HEK293 (cell line): Measurements from ENCODE around the gene ZNF726.
A peak's percentile ranks its signal among the peaks of the same experiment; 100 is the strongest.
"Not testable (repeated sequence)": the region's sequence is repeated elsewhere in the genome, so short reads cannot be mapped to it uniquely, and the experiment has no call there.

Experiments
- CTCF ChIA-PET: fragments of 350-600 bp; formaldehyde crosslinking; extraction: SDS; loops from one replicate; lab custom pipeline; 2021; ENCODE audit warnings: antibody characterized with exemption; lab: Yijun Ruan, JAX
- POLR2A ChIA-PET: fragments of 300-600 bp; formaldehyde crosslinking; extraction: SDS; loops from one replicate; lab custom pipeline; 2020; ENCODE audit warnings: antibody characterized with exemption, inconsistent platforms; lab: Yijun Ruan, JAX
- H3K27ac ChIP-seq: fragments of 200-500 bp; sonication (Bioruptor generic); 2 replicates; pipeline ENCODE4 v1.5.1; 2014; ENCODE audit warnings: low read depth, low read length, control low read depth, inconsistent platforms; ENCODE audit errors: extremely low read depth
- H3K36me3 ChIP-seq, 2 experiments: fragments of 200-500 bp in 1 of 2; sonication (Bioruptor generic) in 1 of 2; 1 replicate in 1 of 2; 2 replicates in 1 of 2; pipeline ENCODE4 v1.5.1; 2014 to 2017; ENCODE audit warnings: inconsistent platforms in 2 of 2, low read length in 2 of 2; ENCODE audit not compliant: control insufficient read depth in 2 of 2, insufficient read depth in 1 of 2
- H3K4me1 ChIP-seq: fragments of 200-500 bp; sonication (Bioruptor generic); 2 replicates; pipeline ENCODE4 v1.5.1; 2014; ENCODE audit warnings: mild to moderate bottlenecking, low read length, inconsistent platforms; ENCODE audit not compliant: control insufficient read depth, insufficient read depth
- H3K4me3 ChIP-seq: 2 replicates; pipeline ENCODE4 v1.5.1; 2011; ENCODE audit warnings: low read depth, mild to moderate bottlenecking, control low read depth, low read length, moderate library complexity
- H3K9me3 ChIP-seq: fragments of 200-500 bp; sonication (Bioruptor generic); 2 replicates; pipeline ENCODE4 v1.5.1; 2014; ENCODE audit warnings: low read depth, low read length, inconsistent platforms; ENCODE audit not compliant: control insufficient read depth, insufficient read depth
- OSR2 ChIP-seq: fragments of 450-650 bp; formaldehyde crosslinking; IDR thresholded peaks from 2 replicates; pipeline ENCODE4 v1.5.1; 2016; ENCODE audit warnings: missing biosample characterization, missing genetic modification characterization
- TRIM28 ChIP-seq: IDR thresholded peaks from 2 replicates; pipeline ENCODE4 v1.6.1; 2011; ENCODE audit warnings: low read length, control low read depth, borderline replicate concordance
- ZFP41 ChIP-seq: fragments of 450-650 bp; formaldehyde crosslinking; IDR thresholded peaks from 2 replicates; pipeline ENCODE4 v1.5.1; 2016; ENCODE audit warnings: missing biosample characterization, missing genetic modification characterization, borderline replicate concordance
- ZNF146 ChIP-seq: fragments of 450-650 bp; formaldehyde crosslinking; IDR thresholded peaks from 2 replicates; pipeline ENCODE4 v1.5.1; 2016; ENCODE audit warnings: missing biosample characterization, missing genetic modification characterization
- ZNF184 ChIP-seq: fragments of 450-650 bp; IDR thresholded peaks from 2 replicates; pipeline ENCODE4 v1.5.1; 2018; ENCODE audit warnings: missing biosample characterization, mild to moderate bottlenecking, missing genetic modification characterization
- ZNF2 ChIP-seq: fragments of 450-650 bp; formaldehyde crosslinking; IDR thresholded peaks from 2 replicates; pipeline ENCODE4 v1.5.1; 2016; ENCODE audit warnings: missing biosample characterization, missing genetic modification characterization
- ZNF341 ChIP-seq: fragments of 450-650 bp; formaldehyde crosslinking; IDR thresholded peaks from 2 replicates; pipeline ENCODE4; 2016; ENCODE audit warnings: low read depth, missing biosample characterization, missing genetic modification characterization
- ZNF404 ChIP-seq: fragments of 450-650 bp; formaldehyde crosslinking; IDR thresholded peaks from 2 replicates; pipeline ENCODE4 v1.5.1; 2017; ENCODE audit warnings: missing biosample characterization, missing genetic modification characterization
- ZNF48 ChIP-seq: fragments of 450-650 bp; formaldehyde crosslinking; IDR thresholded peaks from 2 replicates; pipeline ENCODE4 v1.5.1; 2016; ENCODE audit warnings: missing biosample characterization, missing genetic modification characterization
- ZNF561 ChIP-seq: fragments of 450-650 bp; IDR thresholded peaks from 2 replicates; pipeline ENCODE4 v1.5.1; 2018; ENCODE audit warnings: missing biosample characterization, missing genetic modification characterization, borderline replicate concordance
- ZNF654 ChIP-seq: fragments of 450-650 bp; formaldehyde crosslinking; IDR thresholded peaks from 2 replicates; pipeline ENCODE4 v1.5.1; 2016; ENCODE audit warnings: low read depth, missing biosample characterization, missing genetic modification characterization
- ZNF701 ChIP-seq: fragments of 450-650 bp; formaldehyde crosslinking; IDR thresholded peaks from 2 replicates; pipeline ENCODE4 v1.5.1; 2016; ENCODE audit warnings: missing biosample characterization, missing genetic modification characterization
- ZNF707 ChIP-seq: fragments of 450-650 bp; formaldehyde crosslinking; IDR thresholded peaks from 2 replicates; pipeline ENCODE4 v1.5.1; 2016; ENCODE audit warnings: missing biosample characterization, missing genetic modification characterization
- ZNF76 ChIP-seq: fragments of 450-650 bp; formaldehyde crosslinking; IDR thresholded peaks from 2 replicates; pipeline ENCODE4; 2016; ENCODE audit warnings: low read depth, missing biosample characterization, missing genetic modification characterization, borderline replicate concordance
- ZNF776 ChIP-seq: fragments of 450-650 bp; formaldehyde crosslinking; IDR thresholded peaks from 2 replicates; pipeline ENCODE4 v1.5.0; 2017; ENCODE audit warnings: missing biosample characterization, missing genetic modification characterization, borderline replicate concordance
- TF ChIP-seq, protein P1 (sequence below): IDR thresholded peaks from 2 replicates; pipeline ENCODE4 v1.6.1; 2011; ENCODE audit warnings: mild to moderate bottlenecking, low read depth, low read length, borderline replicate concordance
- TF ChIP-seq, protein P2 (sequence below): fragments of 450-650 bp; formaldehyde crosslinking; IDR thresholded peaks from 2 replicates; pipeline ENCODE4 v1.5.1; 2016; ENCODE audit warnings: missing biosample characterization, missing genetic modification characterization
- TF ChIP-seq, protein P3 (sequence below): fragments of 450-650 bp; formaldehyde crosslinking; IDR thresholded peaks from 2 replicates; pipeline ENCODE4 v1.5.1; 2016; ENCODE audit warnings: missing biosample characterization, missing genetic modification characterization, borderline replicate concordance
- TF ChIP-seq, protein P4 (sequence below): fragments of 450-650 bp; formaldehyde crosslinking; IDR thresholded peaks from 2 replicates; pipeline ENCODE4 v1.5.1; 2016; ENCODE audit warnings: missing biosample characterization, missing genetic modification characterization

Gene ZNF726

GRCh38 chr19:23887642-23888041, 27.0 kb upstream of the ZNF726 start:
- Histone ChIP-seq H3K4me3 (no peak overlapping the region), H3K9me3 (no peaks in the 10 kb centered on the region), H3K36me3 (no peaks in the 10 kb centered on the region), H3K4me1 (no peaks in the 10 kb centered on the region), H3K27ac (no peak overlapping the region)
- ChIA-PET POLR2A (no interaction called here), CTCF (no interaction called here)
- no peak for TF ChIP-seq OSR2 (tag by site-specific recombination)
- peak; percentile 98; the same call in 1 of the 2 replicates for TF ChIP-seq TRIM28

DNA sequence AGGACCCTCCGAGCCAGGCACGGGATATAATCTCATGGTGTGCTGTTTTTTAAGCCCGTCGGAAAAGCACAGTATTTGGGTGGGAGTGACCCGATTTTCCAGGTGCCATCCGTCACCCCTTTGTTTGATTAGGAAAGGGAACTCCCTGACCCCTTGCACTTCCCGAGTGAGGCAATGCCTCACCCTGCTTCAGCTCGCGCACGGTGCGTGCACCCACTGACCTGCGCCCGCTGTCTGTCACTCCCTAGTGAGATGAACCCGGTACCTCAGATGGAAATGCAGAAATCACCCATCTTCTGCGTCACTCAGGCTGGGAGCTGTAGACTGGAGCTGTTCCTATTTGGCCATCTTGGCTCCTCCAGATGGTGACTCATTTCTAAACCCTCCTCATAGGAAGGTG, 18.6 kb upstream of the ZNF726 start:
- H3K4me1 ChIP-seq, H3K4me3 ChIP-seq, H3K9me3 ChIP-seq, POLR2A ChIA-PET, H3K27ac ChIP-seq, CTCF ChIA-PET, H3K36me3 ChIP-seq: not testable (repeated sequence)

GRCh38 chr19:23896912-23897311, 17.8 kb upstream of the ZNF726 start:
- no peak overlapping the region for H3K4me3 ChIP-seq
- POLR2A ChIA-PET = no interaction called here
- H3K27ac ChIP-seq = no peak overlapping the region
- TF ChIP-seq, protein P1, sequence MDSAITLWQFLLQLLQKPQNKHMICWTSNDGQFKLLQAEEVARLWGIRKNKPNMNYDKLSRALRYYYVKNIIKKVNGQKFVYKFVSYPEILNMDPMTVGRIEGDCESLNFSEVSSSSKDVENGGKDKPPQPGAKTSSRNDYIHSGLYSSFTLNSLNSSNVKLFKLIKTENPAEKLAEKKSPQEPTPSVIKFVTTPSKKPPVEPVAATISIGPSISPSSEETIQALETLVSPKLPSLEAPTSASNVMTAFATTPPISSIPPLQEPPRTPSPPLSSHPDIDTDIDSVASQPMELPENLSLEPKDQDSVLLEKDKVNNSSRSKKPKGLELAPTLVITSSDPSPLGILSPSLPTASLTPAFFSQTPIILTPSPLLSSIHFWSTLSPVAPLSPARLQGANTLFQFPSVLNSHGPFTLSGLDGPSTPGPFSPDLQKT = no peak
- no peak for TF ChIP-seq ZNF561
- no peak for TF ChIP-seq ZFP41 (tag by site-specific recombination)
- TF ChIP-seq ZNF184 = no peak
- TF ChIP-seq ZNF146 (tag by site-specific recombination) = no peak
- TF ChIP-seq ZNF48 = no peak
- no peak for TF ChIP-seq ZNF701
- TF ChIP-seq ZNF776 (tag by site-specific recombination) = no peak
- no peak for TF ChIP-seq ZNF76 (tag by site-specific recombination)
- TF ChIP-seq ZNF2 (tag by site-specific recombination) = no peak
- TF ChIP-seq, protein P2, sequence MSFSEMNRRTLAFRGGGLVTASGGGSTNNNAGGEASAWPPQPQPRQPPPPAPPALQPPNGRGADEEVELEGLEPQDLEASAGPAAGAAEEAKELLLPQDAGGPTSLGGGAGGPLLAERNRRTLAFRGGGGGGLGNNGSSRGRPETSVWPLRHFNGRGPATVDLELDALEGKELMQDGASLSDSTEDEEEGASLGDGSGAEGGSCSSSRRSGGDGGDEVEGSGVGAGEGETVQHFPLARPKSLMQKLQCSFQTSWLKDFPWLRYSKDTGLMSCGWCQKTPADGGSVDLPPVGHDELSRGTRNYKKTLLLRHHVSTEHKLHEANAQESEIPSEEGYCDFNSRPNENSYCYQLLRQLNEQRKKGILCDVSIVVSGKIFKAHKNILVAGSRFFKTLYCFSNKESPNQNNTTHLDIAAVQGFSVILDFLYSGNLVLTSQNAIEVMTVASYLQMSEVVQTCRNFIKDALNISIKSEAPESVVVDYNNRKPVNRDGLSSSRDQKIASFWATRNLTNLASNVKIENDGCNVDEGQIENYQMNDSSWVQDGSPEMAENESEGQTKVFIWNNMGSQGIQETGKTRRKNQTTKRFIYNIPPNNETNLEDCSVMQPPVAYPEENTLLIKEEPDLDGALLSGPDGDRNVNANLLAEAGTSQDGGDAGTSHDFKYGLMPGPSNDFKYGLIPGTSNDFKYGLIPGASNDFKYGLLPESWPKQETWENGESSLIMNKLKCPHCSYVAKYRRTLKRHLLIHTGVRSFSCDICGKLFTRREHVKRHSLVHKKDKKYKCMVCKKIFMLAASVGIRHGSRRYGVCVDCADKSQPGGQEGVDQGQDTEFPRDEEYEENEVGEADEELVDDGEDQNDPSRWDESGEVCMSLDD (tag by site-specific recombination) = no peak
- TF ChIP-seq ZNF404 (tag by site-specific recombination) = no peak
- TF ChIP-seq ZNF341 (tag by site-specific recombination) = no peak
- TF ChIP-seq, protein P3, sequence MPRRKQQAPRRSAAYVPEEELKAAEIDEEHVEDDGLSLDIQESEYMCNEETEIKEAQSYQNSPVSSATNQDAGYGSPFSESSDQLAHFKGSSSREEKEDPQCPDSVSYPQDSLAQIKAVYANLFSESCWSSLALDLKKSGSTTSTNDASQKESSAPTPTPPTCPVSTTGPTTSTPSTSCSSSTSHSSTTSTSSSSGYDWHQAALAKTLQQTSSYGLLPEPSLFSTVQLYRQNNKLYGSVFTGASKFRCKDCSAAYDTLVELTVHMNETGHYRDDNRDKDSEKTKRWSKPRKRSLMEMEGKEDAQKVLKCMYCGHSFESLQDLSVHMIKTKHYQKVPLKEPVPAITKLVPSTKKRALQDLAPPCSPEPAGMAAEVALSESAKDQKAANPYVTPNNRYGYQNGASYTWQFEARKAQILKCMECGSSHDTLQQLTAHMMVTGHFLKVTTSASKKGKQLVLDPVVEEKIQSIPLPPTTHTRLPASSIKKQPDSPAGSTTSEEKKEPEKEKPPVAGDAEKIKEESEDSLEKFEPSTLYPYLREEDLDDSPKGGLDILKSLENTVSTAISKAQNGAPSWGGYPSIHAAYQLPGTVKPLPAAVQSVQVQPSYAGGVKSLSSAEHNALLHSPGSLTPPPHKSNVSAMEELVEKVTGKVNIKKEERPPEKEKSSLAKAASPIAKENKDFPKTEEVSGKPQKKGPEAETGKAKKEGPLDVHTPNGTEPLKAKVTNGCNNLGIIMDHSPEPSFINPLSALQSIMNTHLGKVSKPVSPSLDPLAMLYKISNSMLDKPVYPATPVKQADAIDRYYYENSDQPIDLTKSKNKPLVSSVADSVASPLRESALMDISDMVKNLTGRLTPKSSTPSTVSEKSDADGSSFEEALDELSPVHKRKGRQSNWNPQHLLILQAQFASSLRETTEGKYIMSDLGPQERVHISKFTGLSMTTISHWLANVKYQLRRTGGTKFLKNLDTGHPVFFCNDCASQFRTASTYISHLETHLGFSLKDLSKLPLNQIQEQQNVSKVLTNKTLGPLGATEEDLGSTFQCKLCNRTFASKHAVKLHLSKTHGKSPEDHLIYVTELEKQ = no peak
- no peak for TF ChIP-seq ZNF654 (tag by site-specific recombination)
- TF ChIP-seq, protein P4, sequence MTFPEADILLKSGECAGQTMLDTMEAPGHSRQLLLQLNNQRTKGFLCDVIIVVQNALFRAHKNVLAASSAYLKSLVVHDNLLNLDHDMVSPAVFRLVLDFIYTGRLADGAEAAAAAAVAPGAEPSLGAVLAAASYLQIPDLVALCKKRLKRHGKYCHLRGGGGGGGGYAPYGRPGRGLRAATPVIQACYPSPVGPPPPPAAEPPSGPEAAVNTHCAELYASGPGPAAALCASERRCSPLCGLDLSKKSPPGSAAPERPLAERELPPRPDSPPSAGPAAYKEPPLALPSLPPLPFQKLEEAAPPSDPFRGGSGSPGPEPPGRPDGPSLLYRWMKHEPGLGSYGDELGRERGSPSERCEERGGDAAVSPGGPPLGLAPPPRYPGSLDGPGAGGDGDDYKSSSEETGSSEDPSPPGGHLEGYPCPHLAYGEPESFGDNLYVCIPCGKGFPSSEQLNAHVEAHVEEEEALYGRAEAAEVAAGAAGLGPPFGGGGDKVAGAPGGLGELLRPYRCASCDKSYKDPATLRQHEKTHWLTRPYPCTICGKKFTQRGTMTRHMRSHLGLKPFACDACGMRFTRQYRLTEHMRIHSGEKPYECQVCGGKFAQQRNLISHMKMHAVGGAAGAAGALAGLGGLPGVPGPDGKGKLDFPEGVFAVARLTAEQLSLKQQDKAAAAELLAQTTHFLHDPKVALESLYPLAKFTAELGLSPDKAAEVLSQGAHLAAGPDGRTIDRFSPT (tag by site-specific recombination) = no peak
- no peak for TF ChIP-seq ZNF707 (tag by site-specific recombination)
- H3K9me3 ChIP-seq = no peaks in the 10 kb centered on the region
- CTCF ChIA-PET = no interaction called here
- no peaks in the 10 kb centered on the region for H3K4me1 ChIP-seq
- H3K36me3 ChIP-seq = no peaks in the 10 kb centered on the region
